Sigmoid colon (tissue), 3 donors: ENCODE results near the gene TSPAN32.

ENCODE experiments used
- POLR2A ChIP-seq, 2 donors: fragments of 450-650 bp; IDR thresholded peaks; one replicate each; pipeline ENCODE4 v1.6.1; 2016; ENCODE audit warnings: antibody characterized with exemption in 2 of 2, mild to moderate bottlenecking in 2 of 2, moderate library complexity in 2 of 2
- TF ChIP-seq, protein P1 (sequence below), 4 experiments: fragments of 450-650 bp in 3 of 4; fragments of 200-600 bp in 1 of 4; IDR thresholded peaks; one replicate each; pipeline ENCODE4 v1.5.1; 2016 to 2019; ENCODE audit warnings: antibody characterized with exemption in 4 of 4, mild to moderate bottlenecking in 3 of 4, moderate library complexity in 2 of 4

DNA sequence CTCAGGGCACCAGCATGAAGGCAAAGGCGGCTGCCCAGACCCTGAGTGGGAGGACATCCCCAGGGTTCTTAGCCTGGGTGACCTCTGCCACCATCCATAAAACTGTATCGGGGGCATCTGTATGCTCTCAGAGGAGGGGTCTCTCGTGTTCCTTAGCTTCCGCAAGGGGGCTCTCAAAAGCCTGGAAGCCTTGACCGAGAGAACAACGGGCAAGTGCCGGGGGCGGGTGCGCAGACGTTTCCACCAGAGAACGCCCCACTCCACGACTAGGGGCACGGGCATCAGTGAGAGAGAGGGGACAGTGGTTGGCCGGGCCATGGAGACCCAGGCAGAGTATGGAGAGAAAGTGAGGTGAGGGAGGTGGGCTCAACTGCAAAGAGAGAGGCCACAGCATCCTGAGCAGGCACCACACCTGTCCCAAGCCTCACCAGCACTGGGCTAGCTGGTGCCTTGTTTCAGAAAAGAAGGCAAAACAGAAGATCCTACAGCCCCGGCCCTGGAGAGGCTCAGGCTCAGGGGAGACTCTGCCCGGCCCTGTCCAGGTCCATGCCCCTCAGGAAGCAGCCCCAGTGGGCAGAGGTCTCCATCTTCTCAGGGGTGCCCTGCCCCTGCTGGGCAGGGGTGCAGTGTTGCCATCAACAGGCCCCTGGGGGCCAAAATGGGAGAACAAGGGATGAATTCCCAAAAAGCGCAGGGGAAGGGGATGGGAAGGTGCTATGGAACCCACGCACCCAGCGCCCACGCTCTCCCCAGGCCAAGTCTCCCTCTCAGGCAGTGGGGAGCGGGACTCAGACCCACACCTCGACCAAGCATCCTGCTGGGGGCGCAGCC, 5.9 kb downstream of the TSPAN32 start:
- TF ChIP-seq, protein P1, sequence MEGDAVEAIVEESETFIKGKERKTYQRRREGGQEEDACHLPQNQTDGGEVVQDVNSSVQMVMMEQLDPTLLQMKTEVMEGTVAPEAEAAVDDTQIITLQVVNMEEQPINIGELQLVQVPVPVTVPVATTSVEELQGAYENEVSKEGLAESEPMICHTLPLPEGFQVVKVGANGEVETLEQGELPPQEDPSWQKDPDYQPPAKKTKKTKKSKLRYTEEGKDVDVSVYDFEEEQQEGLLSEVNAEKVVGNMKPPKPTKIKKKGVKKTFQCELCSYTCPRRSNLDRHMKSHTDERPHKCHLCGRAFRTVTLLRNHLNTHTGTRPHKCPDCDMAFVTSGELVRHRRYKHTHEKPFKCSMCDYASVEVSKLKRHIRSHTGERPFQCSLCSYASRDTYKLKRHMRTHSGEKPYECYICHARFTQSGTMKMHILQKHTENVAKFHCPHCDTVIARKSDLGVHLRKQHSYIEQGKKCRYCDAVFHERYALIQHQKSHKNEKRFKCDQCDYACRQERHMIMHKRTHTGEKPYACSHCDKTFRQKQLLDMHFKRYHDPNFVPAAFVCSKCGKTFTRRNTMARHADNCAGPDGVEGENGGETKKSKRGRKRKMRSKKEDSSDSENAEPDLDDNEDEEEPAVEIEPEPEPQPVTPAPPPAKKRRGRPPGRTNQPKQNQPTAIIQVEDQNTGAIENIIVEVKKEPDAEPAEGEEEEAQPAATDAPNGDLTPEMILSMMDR (IDR thresholded peaks at IDR 0.05), result no peak
- no peak for TF ChIP-seq POLR2A (IDR thresholded peaks at IDR 0.05)
